ENCODE data around the gene PTPRE. TPM values are rescaled to one million over a fixed set of nuclear protein-coding genes. Genes with fewer than 3 reads are reported as not detected.

PTPRE gene
- total and polyA plus RNA-seq, 7 donors, result 0.48 to 4.5 (median 2.7) TPM

- ATAC-seq (no peak), DNase-seq (no peak)
- TF ChIP-seq CTCF (IDR thresholded peaks at IDR 0.05), result no peak
- intact Hi-C loops (cut with DNase I), result no loop called here
- Histone ChIP-seq H3K27me3 (ENCODE audit: insufficient read depth in 3 of 3, low read length in 2 of 3) (no peaks in the 10 kb centered on the region), H3K27ac (no peak overlapping the region), H3K36me3 (ENCODE audit: insufficient read depth in 1 of 2, low read depth in 1 of 2) (no peaks in the 10 kb centered on the region), H3K4me3 (no peak overlapping the region), H3K9me3 (no peaks in the 10 kb centered on the region), H3K4me1 (no peaks in the 10 kb centered on the region)
- WGBS, 3 donors, result 58 to 75% (median 60%) methylated on average over 7 of the region's 7 CpGs
Observed at GRCh38 chr10:128029290-128029651, 122.4 kb downstream of the PTPRE start.

GRCh38 chr10:128029731-128030369 lies 122.9 kb downstream of the PTPRE start:
- no peak overlapping the region for H3K27ac ChIP-seq
- no peak for DNase-seq
- no peaks in the 10 kb centered on the region for H3K36me3 ChIP-seq (ENCODE audit: insufficient read depth in 1 of 2, low read depth in 1 of 2)

GRCh38 chr10:128030498-128031072 lies 123.7 kb downstream of the PTPRE start:
- Histone ChIP-seq H3K4me1 (no peaks in the 10 kb centered on the region), H3K27me3 (ENCODE audit: insufficient read depth in 3 of 3, low read length in 2 of 3) (no peaks in the 10 kb centered on the region), H3K9me3 (no peaks in the 10 kb centered on the region), H3K4me3 (no peak overlapping the region), H3K36me3 (ENCODE audit: insufficient read depth in 1 of 2, low read depth in 1 of 2) (no peaks in the 10 kb centered on the region), H3K27ac (no peak overlapping the region)
- intact Hi-C loops (cut with DNase I), result no loop called here
- WGBS, 3 donors, result 81 to 90% (median 83%) methylated on average over 15 to 17 of the region's 17 CpGs
- ATAC-seq (no peak), DNase-seq (no peak)
- no peak for TF ChIP-seq CTCF (IDR thresholded peaks at IDR 0.05)

More at GRCh38 chr10:128029731-128030369, 122.9 kb downstream of the PTPRE start:
- Histone ChIP-seq H3K4me1 (no peaks in the 10 kb centered on the region), H3K4me3 (no peak overlapping the region), H3K27me3 (ENCODE audit: insufficient read depth in 3 of 3, low read length in 2 of 3) (no peaks in the 10 kb centered on the region), H3K9me3 (no peaks in the 10 kb centered on the region)
- intact Hi-C loops (cut with DNase I), result no loop called here
- WGBS, 3 donors, result 72 to 82% (median 72%) methylated on average over 17 of the region's 17 CpGs
- no peak for ATAC-seq
- no peak for TF ChIP-seq CTCF (IDR thresholded peaks at IDR 0.05)

- intact Hi-C loops (cut with DNase I), result no loop called here
- ATAC-seq, result no peak
- WGBS, 3 donors, result 77 to 81% (median 78%) methylated on average over 9 of the region's 9 CpGs
- DNase-seq, result no peak
- Histone ChIP-seq H3K36me3 (ENCODE audit: insufficient read depth in 1 of 2, low read depth in 1 of 2) (no peaks in the 10 kb centered on the region), H3K27ac (no peak overlapping the region), H3K4me1 (no peaks in the 10 kb centered on the region), H3K4me3 (no peak overlapping the region), H3K9me3 (no peaks in the 10 kb centered on the region), H3K27me3 (ENCODE audit: insufficient read depth in 3 of 3, low read length in 2 of 3) (no peaks in the 10 kb centered on the region)
- no peak for TF ChIP-seq CTCF (IDR thresholded peaks at IDR 0.05)
Observed at GRCh38 chr10:128031216-128031615, 124.3 kb downstream of the PTPRE start.

GRCh38 chr10:128032466-128032865 lies 125.6 kb downstream of the PTPRE start:
- Histone ChIP-seq H3K9me3 (no peaks in the 10 kb centered on the region), H3K4me3 (no peak overlapping the region), H3K27ac (no peak overlapping the region), H3K36me3 (ENCODE audit: insufficient read depth in 1 of 2, low read depth in 1 of 2) (no peaks in the 10 kb centered on the region), H3K4me1 (no peaks in the 10 kb centered on the region), H3K27me3 (ENCODE audit: insufficient read depth in 3 of 3, low read length in 2 of 3) (no peaks in the 10 kb centered on the region)
- DNase-seq, result no peak
- intact Hi-C loops (cut with DNase I), result no loop called here
- no peak for TF ChIP-seq CTCF (IDR thresholded peaks at IDR 0.05)
- WGBS, 3 donors, result 79 to 94% (median 91%) methylated on average over 5 of the region's 5 CpGs
- no peak for ATAC-seq
